A549 treated with CORT108297 at 1 μM for 4 hours (cell line): ENCODE data around the gene POLR3GL. TPM values are rescaled to one million over a fixed set of nuclear protein-coding genes. Genes with fewer than 3 reads are reported as not detected.

Experiments
- total RNA-seq: library from RNA; stranded (reverse); fragments of 200-300 nt; extraction: Qiagen RNA extraction; gene quantifications from 5 replicates; pipeline ENCODE4 v1.2.3, GENCODE V29; 2022

Gene POLR3GL, protein sequence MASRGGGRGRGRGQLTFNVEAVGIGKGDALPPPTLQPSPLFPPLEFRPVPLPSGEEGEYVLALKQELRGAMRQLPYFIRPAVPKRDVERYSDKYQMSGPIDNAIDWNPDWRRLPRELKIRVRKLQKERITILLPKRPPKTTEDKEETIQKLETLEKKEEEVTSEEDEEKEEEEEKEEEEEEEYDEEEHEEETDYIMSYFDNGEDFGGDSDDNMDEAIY
- total RNA-seq, result 9.2 to 11.6 TPM (median 10.5 TPM) in 5 replicates

DNA sequence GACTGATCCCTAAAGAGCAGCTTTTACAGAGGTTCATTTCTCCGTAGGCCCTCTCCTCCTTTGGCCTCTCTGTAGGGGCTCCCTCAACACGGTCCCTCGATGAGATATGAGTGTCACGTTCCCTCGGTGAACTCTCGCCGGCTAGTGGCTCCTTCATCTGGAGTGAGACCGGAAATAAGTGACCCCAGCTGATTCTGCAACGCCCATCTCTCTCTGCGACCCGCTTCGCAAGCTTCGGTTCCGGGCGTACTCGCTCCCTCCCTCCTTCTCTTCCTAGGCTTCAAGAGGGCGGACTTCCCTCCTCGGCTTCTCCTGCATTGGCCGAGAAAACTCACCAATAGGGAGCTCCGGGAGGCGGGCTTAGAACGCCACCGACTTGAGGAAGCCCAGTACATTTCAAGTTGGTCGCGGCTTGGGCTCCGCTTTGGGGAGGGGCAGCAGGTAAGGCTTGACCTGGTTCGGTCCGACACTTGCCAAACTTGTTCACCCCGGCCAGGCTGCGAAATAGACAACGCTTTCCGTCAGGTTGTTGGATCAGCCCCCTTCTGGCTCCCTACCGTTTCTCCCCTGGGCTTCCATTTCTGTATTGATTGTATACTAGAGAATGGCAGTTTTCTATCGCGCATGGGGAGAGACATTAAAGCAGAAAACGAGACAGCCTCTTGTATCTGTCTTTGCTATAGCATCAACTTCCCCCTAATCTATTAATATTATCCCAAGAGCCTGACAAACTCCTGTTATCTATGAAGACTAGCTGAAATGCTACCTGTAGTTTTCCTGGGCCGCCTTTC is at the start of gene POLR3GL, which contains the start of gene ANKRD34A:
Gene POLR3GL (plus strand): TSS at position 363 of the 791 bp plus-strand sequence. CDS start 10,176 bp downstream, outside the sequence.
Gene ANKRD34A (minus strand): TSS at position 248 of the 791 bp plus-strand sequence. CDS start 2,816 bp downstream, outside the sequence.

DNA sequence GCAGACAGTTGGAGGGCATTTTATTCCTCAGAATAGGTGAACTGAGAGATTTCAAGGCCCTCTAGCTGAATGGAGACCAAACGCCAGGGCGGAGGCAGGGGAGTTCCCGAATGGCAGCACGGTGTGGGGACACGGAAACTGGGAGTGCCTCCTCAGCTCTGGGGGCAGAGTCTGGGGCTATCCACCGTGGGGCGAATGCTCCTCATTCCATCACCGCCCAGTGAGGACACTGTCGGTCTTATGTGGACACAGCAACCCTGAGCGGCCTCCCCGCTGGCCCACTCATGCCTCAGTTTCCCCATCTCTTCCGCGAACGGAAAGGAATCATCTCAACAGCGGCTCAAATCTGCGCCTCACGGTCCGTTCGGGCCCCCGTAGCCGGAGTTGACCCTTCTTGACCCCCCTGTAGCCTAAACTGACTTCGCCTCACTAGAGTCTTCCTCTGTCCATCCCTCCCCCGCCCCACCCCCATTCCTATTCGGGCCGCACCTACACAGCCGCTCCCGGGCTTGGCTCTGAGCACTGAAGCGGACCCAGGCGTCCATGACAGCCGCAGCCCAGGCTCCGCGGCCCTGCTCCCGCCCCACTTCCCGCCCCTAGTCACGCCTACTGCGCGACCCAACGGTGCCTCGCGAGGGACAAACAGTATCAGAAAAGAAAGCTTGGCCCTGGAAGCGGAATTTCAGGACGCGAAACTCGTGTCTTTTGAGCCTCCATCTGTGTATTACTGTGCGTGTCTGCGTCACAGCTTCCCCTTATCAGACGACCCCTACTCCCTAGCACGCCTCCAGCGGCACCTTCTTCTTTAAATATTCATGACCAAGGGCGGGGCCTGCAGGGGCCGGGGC is 46.1 kb upstream of the POLR3GL start, which contains the start of gene PEX11B:
Gene PEX11B (minus strand): TSS at position 574 of the 848 bp plus-strand sequence. CDS start 29 bp downstream, at position 545.

DNA sequence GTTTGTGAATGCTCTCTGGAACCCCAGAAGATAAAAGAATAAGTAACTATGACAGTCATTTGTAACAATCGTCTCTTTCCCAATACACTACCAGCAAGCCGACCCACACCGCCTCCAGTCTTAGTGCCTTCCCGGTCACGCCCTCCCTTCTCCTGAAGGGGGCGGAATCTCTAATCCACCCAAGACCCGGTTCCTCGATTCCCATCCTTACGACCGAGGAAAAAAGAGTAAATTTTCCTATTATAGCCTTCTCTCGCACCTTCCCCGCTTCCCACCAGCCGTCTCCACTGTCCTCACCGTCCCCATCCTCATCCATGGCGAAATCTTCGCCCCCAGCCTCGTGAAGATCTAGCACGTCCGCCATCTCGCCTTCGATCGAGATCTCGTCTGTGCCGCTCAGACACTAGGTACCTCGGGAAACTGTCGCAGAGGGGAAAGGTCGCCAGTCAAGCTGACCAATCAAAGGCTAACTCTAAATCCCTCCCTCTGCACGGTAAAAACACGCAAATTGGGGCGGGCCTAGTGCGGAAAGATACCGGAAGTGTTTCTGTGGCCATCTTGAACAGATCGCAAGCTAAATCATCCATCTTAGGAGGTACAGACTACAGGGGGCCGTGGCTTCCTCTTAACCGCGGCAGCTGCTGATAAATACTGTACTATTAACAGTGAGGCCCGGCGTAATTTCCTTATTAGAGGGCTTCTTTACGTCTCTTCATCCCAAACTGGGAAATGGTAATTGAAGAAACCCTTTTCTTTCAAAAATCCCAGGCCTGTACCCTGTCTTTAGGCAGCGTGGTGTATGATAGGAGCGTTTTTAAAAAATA is 37.2 kb upstream of the POLR3GL start, which contains the start of gene RBM8A:
Gene RBM8A (minus strand): TSS at position 422 of the 824 bp plus-strand sequence. CDS start 58 bp downstream, at position 364.

DNA sequence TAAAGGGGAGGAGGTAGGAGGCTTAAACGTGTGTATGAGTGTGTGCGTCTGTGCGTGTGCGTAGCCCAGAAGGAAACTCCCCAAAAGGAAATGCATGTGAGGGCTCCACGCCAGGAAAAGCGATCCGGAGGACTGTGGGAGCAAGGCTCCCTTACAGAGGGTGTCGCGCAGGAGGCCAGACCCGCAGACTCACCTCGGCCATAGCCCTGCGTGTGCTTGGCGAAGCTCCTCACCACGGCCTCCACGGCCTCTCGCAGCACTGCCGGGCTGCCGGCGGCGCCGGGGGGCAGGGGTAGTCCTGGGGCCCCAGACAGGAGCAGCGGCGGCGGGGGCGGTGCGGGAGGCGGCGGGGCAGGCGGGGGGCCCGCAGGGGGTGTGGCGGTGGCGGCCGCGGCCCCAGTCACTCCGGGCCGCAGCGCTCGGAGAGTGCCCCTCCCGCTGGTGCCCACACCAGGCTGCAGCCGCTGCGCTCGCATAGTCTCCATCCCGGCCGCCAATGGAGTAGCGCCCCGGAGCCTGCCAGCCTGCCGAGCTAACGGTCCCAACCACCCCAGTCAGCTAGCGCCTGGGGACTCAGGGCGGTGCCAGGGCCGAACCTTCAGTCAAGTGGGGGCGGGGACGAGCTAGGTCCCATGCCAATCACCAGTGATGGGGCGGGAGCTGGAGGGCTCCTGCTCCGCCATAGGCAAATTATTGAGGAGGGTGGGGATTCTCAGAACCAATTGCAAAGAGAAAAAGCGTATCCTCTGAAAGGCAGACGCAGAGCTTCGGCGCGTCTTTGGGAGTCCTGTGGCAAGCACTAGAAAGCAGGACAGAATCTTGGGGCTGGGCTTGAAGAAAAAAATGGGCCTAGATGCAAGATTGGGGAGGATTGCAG is 6.8 kb upstream of the POLR3GL start, which contains the start of gene LIX1L:
Gene LIX1L (minus strand): TSS at position 575 of the 877 bp plus-strand sequence. CDS start 90 bp downstream, at position 485.

DNA sequence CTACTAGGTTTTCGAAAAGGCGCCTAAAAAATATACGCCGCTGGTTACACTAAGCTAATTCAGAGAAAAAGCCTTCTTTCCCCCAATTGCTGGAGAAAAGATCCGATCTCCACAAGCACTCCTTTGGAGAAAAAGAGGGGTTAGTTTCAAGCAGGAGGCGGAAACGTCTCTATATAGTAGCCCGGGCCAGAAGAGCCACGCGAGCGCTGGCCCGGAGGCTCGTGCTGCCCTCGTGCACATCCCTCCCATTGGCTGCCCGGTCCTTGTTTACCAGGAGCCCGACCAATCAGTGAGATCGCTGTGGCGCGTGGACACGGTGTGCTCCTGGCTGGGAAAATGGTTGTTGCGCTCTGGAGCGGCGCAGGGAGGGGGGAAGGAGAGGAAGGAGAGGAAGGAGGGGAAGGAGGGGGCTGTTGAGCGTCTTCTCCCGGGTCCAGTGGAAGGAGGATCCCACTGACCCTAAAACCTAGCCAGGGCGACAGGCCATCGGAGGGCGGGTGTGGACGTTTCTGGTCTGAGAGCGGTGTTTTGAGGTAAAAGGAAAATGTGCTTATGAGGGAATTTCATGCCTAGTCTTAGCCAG is 32.0 kb downstream of the POLR3GL start, which contains the start of gene TXNIP:
Gene TXNIP (minus strand): TSS at position 147 of the 583 bp plus-strand sequence. CDS start 313 bp downstream, outside the sequence.

DNA sequence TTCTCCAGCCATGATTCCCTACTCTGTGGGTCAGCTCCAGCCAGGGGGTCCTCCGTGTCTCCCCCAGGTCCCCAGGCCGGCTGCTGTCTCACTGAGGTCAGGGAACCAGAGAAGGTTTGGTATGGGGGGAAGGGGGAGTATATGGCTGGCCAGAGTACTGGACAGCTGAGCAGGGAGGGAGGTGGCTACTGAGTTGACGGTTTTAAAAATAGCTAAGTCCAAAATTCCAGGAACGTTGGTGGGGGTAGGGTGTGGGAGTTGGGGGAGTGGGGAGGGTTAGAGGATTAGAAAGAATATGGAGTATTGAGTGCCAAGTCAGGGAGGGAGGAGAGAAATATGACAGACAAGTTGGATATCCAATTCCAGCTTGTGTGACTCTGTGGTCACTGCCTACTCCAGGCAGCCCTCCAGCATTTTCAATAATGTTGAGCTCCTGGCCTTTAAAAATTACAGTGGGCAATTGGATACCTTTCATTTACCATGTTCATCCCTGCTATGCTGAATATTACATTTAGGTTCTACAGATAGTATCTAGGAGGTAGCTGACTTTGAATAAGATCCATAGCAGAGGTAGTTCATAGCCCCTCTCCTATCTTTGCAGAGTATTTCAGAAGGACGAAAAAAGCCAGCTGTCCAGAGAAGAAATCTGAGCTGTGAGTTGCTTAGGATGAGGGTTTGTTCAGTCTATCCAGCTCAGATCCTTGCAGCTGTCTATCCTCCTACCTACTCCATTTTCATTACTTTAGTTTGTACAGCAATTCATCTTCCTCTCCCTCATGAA is 57.3 kb downstream of the POLR3GL start, which contains the start of gene HJV:
Gene HJV (minus strand): TSS at position 114 of the 781 bp plus-strand sequence. CDS start 1,504 bp downstream, outside the sequence.

Other genes starting within 250 kb of the POLR3GL start
- gene CD160, start 245.2 kb upstream of the POLR3GL start, total RNA-seq, result not detected in 5 replicates
- 9.8 to 11.3 TPM (median 10.7 TPM) in 5 replicates for gene RNF115, start 140.6 kb upstream of the POLR3GL start, total RNA-seq
- gene POLR3C, start 140.5 kb upstream of the POLR3GL start, total RNA-seq, result 32.7 to 37.1 TPM (median 34.8 TPM) in 5 replicates
- gene NUDT17, start 119.1 kb upstream of the POLR3GL start, total RNA-seq, result 5.5 to 6.8 TPM (median 6.2 TPM) in 5 replicates
- 24.2 to 34.2 TPM (median 29.6 TPM) in 5 replicates for gene PIAS3, start 105.6 kb upstream of the POLR3GL start, total RNA-seq
- not detected in 5 replicates for gene ANKRD35, start 78.8 kb upstream of the POLR3GL start, total RNA-seq
- gene ITGA10, start 54.6 kb upstream of the POLR3GL start, total RNA-seq, result 0.34 to 0.70 TPM (median 0.58 TPM) in 5 replicates
- 23.1 to 28.9 TPM (median 27.6 TPM) in 5 replicates for gene PEX11B, start 46.0 kb upstream of the POLR3GL start, total RNA-seq
- gene RBM8A, start 37.2 kb upstream of the POLR3GL start, total RNA-seq, result 191 to 243 TPM (median 201 TPM) in 5 replicates
- 8.6 to 11.1 TPM (median 9.3 TPM) in 5 replicates for gene LIX1L, start 6.7 kb upstream of the POLR3GL start, total RNA-seq
- gene ANKRD34A, start 115 bp upstream of the POLR3GL start, total RNA-seq, result 0.10 to 0.23 TPM (median 0.16 TPM) in 5 replicates
- gene TXNIP, start 31.9 kb downstream of the POLR3GL start, total RNA-seq, result 0.08 to 0.30 TPM (median 0.15 TPM) in 5 replicates
- not detected in 5 replicates for gene HJV, start 57.0 kb downstream of the POLR3GL start, total RNA-seq
- 0.46 to 0.75 TPM (median 0.57 TPM) in 5 replicates for gene NBPF10, start 180.1 kb downstream of the POLR3GL start, total RNA-seq